Activated naive CD8-positive, alpha-beta T cell treated with anti-CD3 and anti-CD28 coated beads, Interleukin-2, amount 10 ng/mL, durations not matched to agents 7 days and 5 days (primary cell): ENCODE results near the gene TUBB2B. TPM values are rescaled to one million over a fixed set of nuclear protein-coding genes. Genes with fewer than 3 reads are reported as not detected.

ENCODE experiments used
- ATAC-seq: fragments of 150-1000 bp; cut with Tn5 transposase; one replicate; pipeline ENCODE4 v1.10.0; 2021; ENCODE audit warnings: low read depth, moderate library complexity
- POLR2A ChIA-PET: fragments of 350-600 bp; sonication (Branson Sonifier 250); formaldehyde crosslinking; loops from one replicate; lab custom pipeline; 2021; ENCODE audit warnings: antibody characterized with exemption; lab: Charles Lee
- DNase-seq: peaks from one replicate; pipeline ENCODE4 v3.0.0; 2021
- H3K27ac Mint-ChIP-seq: one replicate; pipeline ENCODE4 v1.8.0; 2022; ENCODE audit warnings: mild to moderate bottlenecking, mixed read lengths
- H3K27me3 Mint-ChIP-seq: one replicate; pipeline ENCODE4 v1.8.0; 2022; ENCODE audit warnings: mild to moderate bottlenecking, moderate library complexity, mixed read lengths
- H3K36me3 Mint-ChIP-seq: one replicate; pipeline ENCODE4 v1.8.0; 2021; ENCODE audit warnings: mild to moderate bottlenecking, mixed read lengths
- H3K4me1 Mint-ChIP-seq: one replicate; pipeline ENCODE4 v1.8.0; 2021; ENCODE audit warnings: mixed read lengths
- H3K4me3 Mint-ChIP-seq: one replicate; pipeline ENCODE4 v1.8.0; 2022; ENCODE audit warnings: mild to moderate bottlenecking, moderate library complexity, mixed read lengths
- H3K9me3 Mint-ChIP-seq: one replicate; pipeline ENCODE4 v1.8.0; 2021; ENCODE audit warnings: mixed read lengths
- total RNA-seq, 2 experiments: library from RNA; stranded (reverse); gene quantifications; one replicate each; pipeline ENCODE4 v1.2.3, GENCODE V29; 2021

TUBB2B gene
- total RNA-seq, 2 experiments from 2014 or later, result not detected

- POLR2A ChIA-PET, result no interaction called here
- Mint-ChIP-seq H3K4me1 (peaks cover 11% of the 10 kb centered on the region), H3K4me3 (no peak overlapping the region), H3K27me3 (peaks cover 80% of the 10 kb centered on the region), H3K36me3 (no peaks in the 10 kb centered on the region), H3K27ac (no peak overlapping the region), H3K9me3 (no peaks in the 10 kb centered on the region)
- DNase-seq (no peak), ATAC-seq (no peak)
Observed at GRCh38 chr6:3236005-3236404, 8.6 kb upstream of the TUBB2B start.

DNA sequence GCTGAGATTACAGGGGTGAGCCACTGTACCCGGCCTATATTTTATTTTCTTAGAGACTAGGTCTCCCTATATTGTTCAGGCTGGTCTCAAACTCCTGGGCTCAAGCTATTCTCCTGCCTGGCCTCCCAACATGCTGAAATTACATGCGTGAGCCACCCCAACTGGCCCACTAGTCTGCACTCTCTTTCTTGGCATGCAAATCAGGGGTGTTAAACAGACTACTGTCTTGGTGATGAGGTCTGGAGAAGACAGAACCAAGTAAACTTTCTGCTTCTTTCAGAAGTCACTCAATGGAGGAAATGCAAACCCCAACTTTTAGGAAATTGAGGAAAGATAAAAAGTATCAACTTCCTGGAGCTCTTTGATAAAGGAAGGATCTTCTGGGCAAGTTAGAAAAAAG lies 8.0 kb upstream of the TUBB2B start:
- Mint-ChIP-seq H3K36me3 (no peaks in the 10 kb centered on the region), H3K9me3 (no peaks in the 10 kb centered on the region), H3K4me3 (no peak overlapping the region), H3K27ac (no peak overlapping the region), H3K27me3 (peaks cover 81% of the 10 kb centered on the region), H3K4me1 (peaks cover 12% of the 10 kb centered on the region)
- DNase-seq, result no peak
- POLR2A ChIA-PET, result no interaction called here
- ATAC-seq, result no peak

GRCh38 chr6:3233904-3234303 lies 6.5 kb upstream of the TUBB2B start:
- Mint-ChIP-seq H3K9me3 (no peaks in the 10 kb centered on the region), H3K4me1 (peaks cover 25% of the 10 kb centered on the region), H3K27ac (no peak overlapping the region), H3K4me3 (no peak overlapping the region), H3K27me3 (peaks cover 92% of the 10 kb centered on the region), H3K36me3 (no peaks in the 10 kb centered on the region)
- ATAC-seq, result no peak
- DNase-seq, result no peak
- POLR2A ChIA-PET, result interaction anchor here (0.6 kb wide), 1 partner anchor 788 kb away, joined by 3 read pairs; no protein-coding TSS in a partner anchor

- Mint-ChIP-seq H3K27me3 (peaks cover 92% of the 10 kb centered on the region), H3K4me1 (peaks cover 29% of the 10 kb centered on the region), H3K36me3 (no peaks in the 10 kb centered on the region), H3K27ac (no peak overlapping the region), H3K9me3 (no peaks in the 10 kb centered on the region), H3K4me3 (no peak overlapping the region)
- POLR2A ChIA-PET, result no interaction called here
- ATAC-seq (no peak), DNase-seq (no peak)
Observed at GRCh38 chr6:3233321-3233720, 5.9 kb upstream of the TUBB2B start.

- H3K4me1 Mint-ChIP-seq, result peaks cover 31% of the 10 kb centered on the region
- H3K36me3 Mint-ChIP-seq, result no peaks in the 10 kb centered on the region
- peaks cover 90% of the 10 kb centered on the region for H3K27me3 Mint-ChIP-seq
- POLR2A ChIA-PET, result no interaction called here
- DNase-seq (no peak), ATAC-seq (no peak)
- no peak overlapping the region for H3K4me3 Mint-ChIP-seq
- H3K27ac Mint-ChIP-seq, result no peak overlapping the region
- H3K9me3 Mint-ChIP-seq, result no peaks in the 10 kb centered on the region
Observed at GRCh38 chr6:3232017-3232945, 4.8 kb upstream of the TUBB2B start.

DNA sequence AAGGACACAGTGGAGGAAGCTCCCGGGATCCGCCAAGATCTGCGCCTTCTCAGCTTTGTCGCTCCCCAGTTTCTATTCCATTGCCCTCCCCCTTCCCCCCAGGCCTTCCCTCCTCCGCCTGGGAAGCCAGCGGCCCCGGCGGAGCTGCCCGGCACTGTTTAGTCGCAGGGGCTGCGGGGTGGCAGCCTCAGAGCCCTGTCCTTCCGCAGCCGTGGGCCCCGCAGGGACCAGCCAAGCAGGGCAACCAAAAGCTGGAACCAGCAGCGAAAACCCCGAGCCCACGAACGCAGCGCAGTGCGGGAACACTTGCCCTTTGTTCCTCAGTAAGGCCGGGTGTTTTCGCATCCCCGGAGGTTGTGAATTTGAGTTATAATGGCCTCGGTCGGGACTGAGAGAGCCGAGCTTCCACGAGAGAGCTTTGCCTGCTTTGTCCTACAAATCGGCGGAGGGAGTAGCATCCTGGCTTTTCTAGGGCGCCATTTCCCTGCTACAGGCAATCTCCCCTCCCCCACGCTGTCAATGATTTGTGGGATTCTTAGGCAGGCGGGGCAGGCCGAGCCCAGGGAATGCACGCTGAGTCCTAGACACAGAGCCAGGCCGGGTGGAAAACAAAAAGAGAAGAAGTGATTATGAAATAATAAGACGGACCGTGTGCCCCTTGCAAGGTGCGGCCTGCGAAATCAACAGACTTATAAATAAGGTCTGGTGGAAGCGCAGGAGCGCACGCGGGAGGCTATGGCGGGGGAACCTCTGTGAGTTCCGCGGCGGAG lies 4.0 kb upstream of the TUBB2B start:
- ATAC-seq (no peak), DNase-seq (no peak)
- H3K27me3 Mint-ChIP-seq, result peaks cover 91% of the 10 kb centered on the region
- POLR2A ChIA-PET, result no interaction called here
- H3K4me3 Mint-ChIP-seq, result peak overlapping the region; percentile 15
- no peaks in the 10 kb centered on the region for H3K36me3 Mint-ChIP-seq
- H3K9me3 Mint-ChIP-seq, result no peaks in the 10 kb centered on the region
- peaks cover 33% of the 10 kb centered on the region for H3K4me1 Mint-ChIP-seq
- no peak overlapping the region for H3K27ac Mint-ChIP-seq

- ATAC-seq (no peak), DNase-seq (no peak)
- Mint-ChIP-seq H3K36me3 (no peaks in the 10 kb centered on the region), H3K9me3 (no peaks in the 10 kb centered on the region), H3K27me3 (peaks cover 91% of the 10 kb centered on the region), H3K27ac (no peak overlapping the region), H3K4me3 (peak overlapping the region; percentile 48), H3K4me1 (peaks cover 33% of the 10 kb centered on the region)
- POLR2A ChIA-PET, result no interaction called here
Observed at GRCh38 chr6:3230900-3231246, 3.4 kb upstream of the TUBB2B start.

DNA sequence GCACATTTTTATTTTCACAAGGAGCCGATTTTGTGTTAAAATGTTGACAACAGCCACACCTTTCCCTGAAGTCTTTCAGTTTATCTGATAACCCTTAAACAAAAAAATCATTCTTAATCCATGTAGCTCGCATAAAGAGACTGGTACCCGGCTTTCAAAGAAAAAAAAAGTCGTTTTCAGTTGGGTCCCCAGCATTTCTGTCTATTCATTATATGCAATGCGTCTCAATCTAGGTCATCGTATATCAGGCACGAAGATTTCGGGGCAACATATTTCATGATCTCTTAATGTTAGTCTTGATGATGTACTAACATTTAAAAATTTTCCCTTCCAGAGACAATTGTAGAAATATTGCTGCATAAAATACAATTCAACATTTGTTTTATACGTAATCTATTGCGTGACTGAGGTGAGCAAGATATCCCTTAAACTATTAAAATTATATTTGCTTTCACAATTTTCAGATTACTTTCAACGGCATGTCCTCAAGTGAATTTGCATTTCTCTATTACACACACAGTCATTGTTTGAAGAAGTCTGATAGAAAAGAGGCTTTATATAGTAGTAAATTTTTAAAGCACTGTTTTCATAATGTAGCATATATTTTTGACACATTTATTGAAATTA lies 2.9 kb upstream of the TUBB2B start:
- POLR2A ChIA-PET, result no interaction called here
- Mint-ChIP-seq H3K4me3 (no peak overlapping the region), H3K9me3 (no peaks in the 10 kb centered on the region), H3K27me3 (peaks cover 89% of the 10 kb centered on the region), H3K4me1 (peaks cover 29% of the 10 kb centered on the region), H3K36me3 (no peaks in the 10 kb centered on the region), H3K27ac (no peak overlapping the region)
- ATAC-seq, result no peak
- DNase-seq, result no peak

- H3K27ac Mint-ChIP-seq, result no peak overlapping the region
- H3K9me3 Mint-ChIP-seq, result no peaks in the 10 kb centered on the region
- POLR2A ChIA-PET, result interaction anchor here (0.6 kb wide), 1 partner anchor 1657 kb away, joined by 3 read pairs; no protein-coding TSS in a partner anchor
- ATAC-seq, result peak; percentile 58
- peak; percentile 60 for DNase-seq
- H3K36me3 Mint-ChIP-seq, result no peaks in the 10 kb centered on the region
- peaks cover 82% of the 10 kb centered on the region for H3K27me3 Mint-ChIP-seq
- H3K4me1 Mint-ChIP-seq, result peaks cover 29% of the 10 kb centered on the region
- H3K4me3 Mint-ChIP-seq, result peak overlapping the region; percentile 55
Observed at GRCh38 chr6:3229566-3230178, 2.2 kb upstream of the TUBB2B start.

- peak; percentile 25 for ATAC-seq
- Mint-ChIP-seq H3K4me1 (peaks cover 29% of the 10 kb centered on the region), H3K36me3 (no peaks in the 10 kb centered on the region), H3K27ac (peak overlapping the region; percentile 83), H3K9me3 (no peaks in the 10 kb centered on the region), H3K4me3 (peak overlapping the region; percentile 89), H3K27me3 (peaks cover 82% of the 10 kb centered on the region)
- peak; percentile 50 for DNase-seq
- POLR2A ChIA-PET, result interaction anchor here (0.6 kb wide), 1 partner anchor 1656 kb away, joined by 3 read pairs; no protein-coding TSS in a partner anchor
Observed at GRCh38 chr6:3228771-3229565, 1.5 kb upstream of the TUBB2B start.

- no peak overlapping the region for H3K27ac Mint-ChIP-seq
- H3K9me3 Mint-ChIP-seq, result no peaks in the 10 kb centered on the region
- peaks cover 29% of the 10 kb centered on the region for H3K4me1 Mint-ChIP-seq
- DNase-seq, result peak; percentile 48
- peaks cover 82% of the 10 kb centered on the region for H3K27me3 Mint-ChIP-seq
- no peaks in the 10 kb centered on the region for H3K36me3 Mint-ChIP-seq
- H3K4me3 Mint-ChIP-seq, result peak overlapping the region; percentile 72
- POLR2A ChIA-PET, result no interaction called here
- peak; percentile 20 for ATAC-seq
Observed at GRCh38 chr6:3228046-3228671, 706 bp upstream of the TUBB2B start.
